Mucosa of rectum (tissue), 2 donors: ENCODE data around the gene HS3ST5.

Source experiments
- H3K27ac ChIP-seq, 2 donors: one replicate each; pipeline ENCODE4 v1.7.0; 2013; ENCODE audit warnings: inconsistent platforms in 2 of 2, low read depth in 2 of 2, low read length in 2 of 2
- H3K27me3 ChIP-seq, 2 donors: one replicate each; pipeline ENCODE4 v1.7.0; 2013; ENCODE audit warnings: low read length in 2 of 2; ENCODE audit not compliant: control insufficient read depth in 2 of 2, insufficient read depth in 2 of 2
- H3K36me3 ChIP-seq, 2 donors: one replicate each; pipeline ENCODE4 v1.7.0; 2013; ENCODE audit warnings: low read length in 2 of 2; ENCODE audit not compliant: control insufficient read depth in 2 of 2, insufficient read depth in 2 of 2
- H3K4me1 ChIP-seq, 2 donors: one replicate each; pipeline ENCODE4 v1.7.0; 2013; ENCODE audit warnings: low read length in 2 of 2, mild to moderate bottlenecking in 1 of 2; ENCODE audit not compliant: control insufficient read depth in 2 of 2, insufficient read depth in 2 of 2
- H3K4me3 ChIP-seq, 2 donors: one replicate each; pipeline ENCODE4 v1.7.0; 2013; ENCODE audit warnings: low read length in 2 of 2
- H3K9ac ChIP-seq, 2 donors: one replicate each; pipeline ENCODE4 v1.7.0; 2013; ENCODE audit warnings: low read length in 2 of 2, low read depth in 1 of 2, mild to moderate bottlenecking in 1 of 2
- H3K9me3 ChIP-seq, 2 donors: one replicate each; pipeline ENCODE4 v1.7.0; 2013; ENCODE audit warnings: low read length in 2 of 2; ENCODE audit not compliant: control insufficient read depth in 2 of 2
- donor health status: healthy.
- donor health status: Normal muscosa, but diverticular disease.

HS3ST5 gene

GRCh38 chr6:114064862-114065261 lies 278.0 kb downstream of the HS3ST5 start:
- Histone ChIP-seq H3K9me3 (no peaks in the 10 kb centered on the region), H3K4me1 (no peaks in the 10 kb centered on the region), H3K27me3 (no peaks in the 10 kb centered on the region), H3K9ac (no peak overlapping the region), H3K27ac (no peak overlapping the region), H3K36me3 (no peaks in the 10 kb centered on the region), H3K4me3 (no peak overlapping the region)

- H3K36me3 ChIP-seq: no peaks in the 10 kb centered on the region
- H3K9me3 ChIP-seq: no peaks in the 10 kb centered on the region
- no peaks in the 10 kb centered on the region for H3K27me3 ChIP-seq
- no peak overlapping the region for H3K27ac ChIP-seq
- H3K4me3 ChIP-seq: no peak overlapping the region
- H3K9ac ChIP-seq: no peak overlapping the region
- H3K4me1 ChIP-seq: no peaks in the 10 kb centered on the region
Measured at GRCh38 chr6:114063956-114064355, 278.9 kb downstream of the HS3ST5 start.

GRCh38 chr6:114062199-114062598 lies 280.6 kb downstream of the HS3ST5 start:
- H3K27me3 ChIP-seq: no peaks in the 10 kb centered on the region
- H3K36me3 ChIP-seq: no peaks in the 10 kb centered on the region
- no peaks in the 10 kb centered on the region for H3K4me1 ChIP-seq
- no peak overlapping the region for H3K27ac ChIP-seq
- no peak overlapping the region for H3K4me3 ChIP-seq
- H3K9me3 ChIP-seq: no peaks in the 10 kb centered on the region
- no peak overlapping the region for H3K9ac ChIP-seq

- Histone ChIP-seq H3K36me3 (no peaks in the 10 kb centered on the region), H3K4me1 (no peaks in the 10 kb centered on the region), H3K27ac (no peak overlapping the region), H3K27me3 (no peaks in the 10 kb centered on the region), H3K9ac (no peak overlapping the region), H3K9me3 (no peaks in the 10 kb centered on the region), H3K4me3 (no peak overlapping the region)
Measured at GRCh38 chr6:114061741-114062140, 281.1 kb downstream of the HS3ST5 start.

- Histone ChIP-seq H3K27ac (no peak overlapping the region), H3K4me1 (no peaks in the 10 kb centered on the region), H3K27me3 (no peaks in the 10 kb centered on the region), H3K4me3 (no peak overlapping the region), H3K36me3 (no peaks in the 10 kb centered on the region), H3K9ac (no peak overlapping the region), H3K9me3 (no peaks in the 10 kb centered on the region)
Measured at GRCh38 chr6:114061116-114061515, 281.7 kb downstream of the HS3ST5 start.

GRCh38 chr6:114058435-114058834 lies 284.4 kb downstream of the HS3ST5 start:
- Histone ChIP-seq H3K27me3 (no peaks in the 10 kb centered on the region), H3K27ac (no peak overlapping the region), H3K4me3 (no peak overlapping the region), H3K4me1 (no peaks in the 10 kb centered on the region), H3K36me3 (no peaks in the 10 kb centered on the region), H3K9me3 (no peaks in the 10 kb centered on the region), H3K9ac (no peak overlapping the region)

GRCh38 chr6:114055763-114056162 lies 287.1 kb downstream of the HS3ST5 start:
- H3K9me3 ChIP-seq: no peaks in the 10 kb centered on the region
- no peak overlapping the region for H3K9ac ChIP-seq
- no peaks in the 10 kb centered on the region for H3K4me1 ChIP-seq
- H3K4me3 ChIP-seq: no peak overlapping the region
- H3K27ac ChIP-seq: no peak overlapping the region
- H3K36me3 ChIP-seq: no peaks in the 10 kb centered on the region
- H3K27me3 ChIP-seq: no peaks in the 10 kb centered on the region

- no peak overlapping the region for H3K9ac ChIP-seq
- H3K4me1 ChIP-seq: no peaks in the 10 kb centered on the region
- H3K36me3 ChIP-seq: no peaks in the 10 kb centered on the region
- no peak overlapping the region for H3K4me3 ChIP-seq
- no peaks in the 10 kb centered on the region for H3K9me3 ChIP-seq
- H3K27me3 ChIP-seq: no peaks in the 10 kb centered on the region
- H3K27ac ChIP-seq: no peak overlapping the region
Measured at GRCh38 chr6:114055349-114055748, 287.5 kb downstream of the HS3ST5 start.

GRCh38 chr6:114053791-114054190 lies 289.0 kb downstream of the HS3ST5 start:
- no peak overlapping the region for H3K27ac ChIP-seq
- H3K4me1 ChIP-seq: no peaks in the 10 kb centered on the region
- no peak overlapping the region for H3K9ac ChIP-seq
- H3K4me3 ChIP-seq: no peak overlapping the region
- H3K27me3 ChIP-seq: no peaks in the 10 kb centered on the region
- no peaks in the 10 kb centered on the region for H3K36me3 ChIP-seq
- H3K9me3 ChIP-seq: no peaks in the 10 kb centered on the region

- Histone ChIP-seq H3K4me3 (no peak overlapping the region), H3K27ac (no peak overlapping the region), H3K4me1 (no peaks in the 10 kb centered on the region), H3K9ac (no peak overlapping the region), H3K27me3 (no peaks in the 10 kb centered on the region), H3K9me3 (no peaks in the 10 kb centered on the region), H3K36me3 (no peaks in the 10 kb centered on the region)
Measured at GRCh38 chr6:114052141-114052540, 290.7 kb downstream of the HS3ST5 start.

- no peaks in the 10 kb centered on the region for H3K9me3 ChIP-seq
- no peaks in the 10 kb centered on the region for H3K4me1 ChIP-seq
- no peaks in the 10 kb centered on the region for H3K27me3 ChIP-seq
- H3K9ac ChIP-seq: no peak overlapping the region
- no peak overlapping the region for H3K4me3 ChIP-seq
- no peaks in the 10 kb centered on the region for H3K36me3 ChIP-seq
- H3K27ac ChIP-seq: no peak overlapping the region
Measured at GRCh38 chr6:114051031-114051430, 291.8 kb downstream of the HS3ST5 start.
